HEK293 (cell line): ENCODE data around the gene NIF3L1.

Experiments used
- FEZF1 ChIP-seq: fragments of 450-650 bp; formaldehyde crosslinking; IDR thresholded peaks from 2 replicates; pipeline ENCODE4 v1.5.1; 2016; ENCODE audit warnings: missing biosample characterization, missing genetic modification characterization
- OSR2 ChIP-seq: fragments of 450-650 bp; formaldehyde crosslinking; IDR thresholded peaks from 2 replicates; pipeline ENCODE4 v1.5.1; 2016; ENCODE audit warnings: missing biosample characterization, missing genetic modification characterization
- PRDM6 ChIP-seq: fragments of 450-650 bp; formaldehyde crosslinking; IDR thresholded peaks from 2 replicates; pipeline ENCODE4 v1.5.1; 2017; ENCODE audit warnings: missing biosample characterization, missing genetic modification characterization
- RBAK ChIP-seq: fragments of 450-650 bp; formaldehyde crosslinking; IDR thresholded peaks from 2 replicates; pipeline ENCODE4 v1.5.1; 2016; ENCODE audit warnings: missing biosample characterization, missing genetic modification characterization
- REPIN1 ChIP-seq: fragments of 450-650 bp; formaldehyde crosslinking; IDR thresholded peaks from 2 replicates; pipeline ENCODE4 v1.5.1; 2017; ENCODE audit warnings: missing biosample characterization, missing genetic modification characterization, low read depth
- SP7 ChIP-seq: fragments of 450-650 bp; formaldehyde crosslinking; IDR thresholded peaks from 2 replicates; pipeline ENCODE4 v1.5.1; 2016; ENCODE audit warnings: missing biosample characterization, missing genetic modification characterization
- TSHZ1 ChIP-seq: fragments of 450-650 bp; formaldehyde crosslinking; IDR thresholded peaks from 2 replicates; pipeline ENCODE4 v1.5.1; 2016; ENCODE audit warnings: missing biosample characterization, missing genetic modification characterization, borderline replicate concordance
- ZEB2 ChIP-seq: fragments of 450-650 bp; formaldehyde crosslinking; IDR thresholded peaks from 2 replicates; pipeline ENCODE4 v1.5.1; 2016; ENCODE audit warnings: missing biosample characterization, missing genetic modification characterization
- ZFP3 ChIP-seq: fragments of 450-650 bp; formaldehyde crosslinking; IDR thresholded peaks from 2 replicates; pipeline ENCODE4 v1.5.1; 2016; ENCODE audit warnings: low read depth, missing biosample characterization, missing genetic modification characterization
- ZNF24 ChIP-seq: fragments of 450-650 bp; formaldehyde crosslinking; IDR thresholded peaks from 2 replicates; pipeline ENCODE4 v1.5.1; 2016; ENCODE audit warnings: missing biosample characterization, missing genetic modification characterization
- ZNF26 ChIP-seq: fragments of 450-650 bp; formaldehyde crosslinking; IDR thresholded peaks from 2 replicates; pipeline ENCODE4 v1.5.1; 2016; ENCODE audit warnings: missing biosample characterization, missing genetic modification characterization
- ZNF266 ChIP-seq: fragments of 450-650 bp; formaldehyde crosslinking; IDR thresholded peaks from 2 replicates; pipeline ENCODE4 v1.5.1; 2016; ENCODE audit warnings: missing biosample characterization, missing genetic modification characterization, low read depth
- ZNF280D ChIP-seq: fragments of 450-650 bp; formaldehyde crosslinking; IDR thresholded peaks from 2 replicates; pipeline ENCODE4 v1.5.1; 2016; ENCODE audit warnings: missing biosample characterization, missing genetic modification characterization
- ZNF354C ChIP-seq: fragments of 450-650 bp; formaldehyde crosslinking; IDR thresholded peaks from 2 replicates; pipeline ENCODE4 v1.5.1; 2016; ENCODE audit warnings: missing biosample characterization, missing genetic modification characterization, low read depth, borderline replicate concordance
- ZNF391 ChIP-seq: fragments of 450-650 bp; formaldehyde crosslinking; IDR thresholded peaks from 2 replicates; pipeline ENCODE4 v1.5.1; 2016; ENCODE audit warnings: low read depth, missing biosample characterization, missing genetic modification characterization, borderline replicate concordance
- ZNF416 ChIP-seq: fragments of 450-650 bp; formaldehyde crosslinking; IDR thresholded peaks from 2 replicates; pipeline ENCODE4 v1.5.1; 2016; ENCODE audit warnings: missing biosample characterization, missing genetic modification characterization
- ZNF48 ChIP-seq: fragments of 450-650 bp; formaldehyde crosslinking; IDR thresholded peaks from 2 replicates; pipeline ENCODE4 v1.5.1; 2016; ENCODE audit warnings: missing biosample characterization, missing genetic modification characterization
- ZNF558 ChIP-seq: fragments of 450-650 bp; formaldehyde crosslinking; IDR thresholded peaks from 2 replicates; pipeline ENCODE4 v1.5.1; 2016; ENCODE audit warnings: missing biosample characterization, missing genetic modification characterization
- ZNF626 ChIP-seq: fragments of 450-650 bp; sonication (Bioruptor Pico); formaldehyde crosslinking; IDR thresholded peaks from 2 replicates; pipeline ENCODE4 v1.5.1; 2018; ENCODE audit warnings: missing biosample characterization, missing genetic modification characterization, inconsistent platforms
- ZNF629 ChIP-seq: fragments of 450-650 bp; formaldehyde crosslinking; IDR thresholded peaks from 2 replicates; pipeline ENCODE4 v1.5.1; 2017; ENCODE audit warnings: missing biosample characterization, missing genetic modification characterization
- ZNF707 ChIP-seq: fragments of 450-650 bp; formaldehyde crosslinking; IDR thresholded peaks from 2 replicates; pipeline ENCODE4 v1.5.1; 2016; ENCODE audit warnings: missing biosample characterization, missing genetic modification characterization
- ZNF747 ChIP-seq: fragments of 450-650 bp; formaldehyde crosslinking; IDR thresholded peaks from 2 replicates; pipeline ENCODE4 v1.5.1; 2016; ENCODE audit warnings: missing biosample characterization, missing genetic modification characterization

NIF3L1 gene

GRCh38 chr2:200871151-200871550 is 18.0 kb upstream of the NIF3L1 start (continued):
- TF ChIP-seq ZNF280D (tag by site-specific recombination) (no peak), REPIN1 (tag by site-specific recombination) (no peak), ZEB2 (tag by site-specific recombination) (peak; percentile 52; the same call in 1 of the 2 replicates), PRDM6 (0 out of 2 replicates have a peak, but pooled peaks have one; percentile 30), SP7 (tag by site-specific recombination) (0 out of 2 replicates have a peak, but pooled peaks have one; percentile 42), ZNF629 (tag by site-specific recombination) (peak; percentile 47), ZNF391 (tag by site-specific recombination) (no peak), ZNF747 (tag by site-specific recombination) (no peak), ZNF558 (tag by site-specific recombination) (no peak), ZNF354C (tag by site-specific recombination) (no peak), ZNF48 (tag by site-specific recombination) (no peak), RBAK (tag by site-specific recombination) (no peak), TSHZ1 (tag by site-specific recombination) (no peak), ZNF626 (tag by site-specific recombination) (no peak), FEZF1 (no peak), ZNF416 (tag by site-specific recombination) (no peak), ZFP3 (tag by site-specific recombination) (no peak), OSR2 (tag by site-specific recombination) (peak; percentile 45), ZNF26 (tag by site-specific recombination) (no peak), ZNF707 (tag by site-specific recombination) (no peak), ZNF266 (tag by site-specific recombination) (no peak), ZNF24 (tag by site-specific recombination) (no peak)
